Measurements from ENCODE around the gene RAD18.
A peak's percentile ranks its signal among the peaks of the same experiment; 100 is the strongest.

Gene RAD18

DNA sequence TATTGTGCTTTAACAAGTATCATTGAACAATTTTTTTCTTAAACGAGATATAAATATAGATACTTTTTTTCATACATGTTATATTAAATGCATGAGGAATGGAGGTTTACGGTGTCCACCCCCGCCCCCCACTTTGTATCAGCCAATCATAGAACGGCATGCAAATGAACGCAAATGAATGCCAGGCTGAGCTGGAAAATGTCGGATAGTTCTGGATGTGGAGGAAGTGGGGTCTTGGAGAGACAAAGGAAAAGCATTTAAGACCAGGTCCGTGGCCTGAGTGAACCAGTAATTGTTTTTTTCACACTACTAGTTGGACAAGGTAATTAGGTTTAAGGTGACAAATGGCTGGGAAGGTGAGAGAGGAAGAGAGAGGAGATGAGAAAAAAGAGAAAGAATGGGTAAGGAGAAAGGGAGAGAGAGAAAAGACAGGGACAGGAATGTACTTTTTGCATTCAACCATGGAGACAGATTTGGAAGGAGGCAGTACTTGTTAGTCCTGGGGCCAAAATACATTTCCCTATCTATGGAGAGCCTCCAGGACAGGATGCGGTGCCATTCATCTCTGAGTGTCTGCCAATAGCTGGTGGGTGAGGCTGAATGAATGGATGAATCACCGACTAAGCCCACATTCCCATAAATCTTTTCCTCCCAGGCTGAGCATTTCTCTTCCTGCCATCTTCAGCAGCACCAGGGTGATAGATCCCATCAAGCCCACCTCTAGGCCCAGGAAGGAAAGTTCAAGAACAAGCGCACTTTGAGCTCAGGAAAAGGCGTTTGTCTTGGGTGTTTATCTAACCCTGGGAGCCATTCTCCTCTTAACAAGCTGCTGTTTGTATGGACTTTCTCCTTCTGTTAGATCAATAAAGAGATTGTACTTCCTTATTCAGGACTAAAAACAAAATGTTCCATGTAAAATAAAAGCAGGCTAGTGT lies 1.4 kb upstream of the RAD18 start:
- DNase-seq, result no peak

DNA sequence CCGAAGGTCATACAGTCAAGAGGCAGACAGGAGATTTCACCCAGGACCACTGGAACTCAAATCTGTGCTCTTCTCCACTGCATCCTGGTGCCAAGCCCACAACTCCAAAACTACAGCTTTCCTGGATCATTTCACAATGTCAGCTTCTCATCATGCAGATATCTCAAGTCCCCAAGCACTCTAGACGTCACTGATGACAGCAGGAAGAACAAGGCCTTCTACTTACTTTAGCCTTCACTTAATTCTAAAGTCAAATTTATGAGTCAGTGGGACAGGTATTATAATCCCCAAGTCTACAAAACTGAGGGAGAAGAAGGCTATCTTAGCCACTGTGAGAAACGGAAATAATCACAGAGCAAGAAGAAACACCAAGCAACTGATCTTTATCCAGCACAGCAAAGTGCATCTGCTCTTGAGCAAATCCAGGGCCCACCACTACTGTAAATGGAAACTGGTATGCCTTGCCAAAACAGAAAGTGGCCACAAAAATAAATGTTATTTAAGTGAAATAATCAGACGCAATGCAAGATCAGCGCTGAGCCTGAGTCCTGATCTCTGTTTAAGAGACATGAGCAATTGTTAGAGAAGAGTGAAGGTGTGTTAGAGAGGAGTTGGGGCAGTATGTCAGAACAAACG lies 928 bp downstream of the RAD18 start:
- no peak for DNase-seq

DNA sequence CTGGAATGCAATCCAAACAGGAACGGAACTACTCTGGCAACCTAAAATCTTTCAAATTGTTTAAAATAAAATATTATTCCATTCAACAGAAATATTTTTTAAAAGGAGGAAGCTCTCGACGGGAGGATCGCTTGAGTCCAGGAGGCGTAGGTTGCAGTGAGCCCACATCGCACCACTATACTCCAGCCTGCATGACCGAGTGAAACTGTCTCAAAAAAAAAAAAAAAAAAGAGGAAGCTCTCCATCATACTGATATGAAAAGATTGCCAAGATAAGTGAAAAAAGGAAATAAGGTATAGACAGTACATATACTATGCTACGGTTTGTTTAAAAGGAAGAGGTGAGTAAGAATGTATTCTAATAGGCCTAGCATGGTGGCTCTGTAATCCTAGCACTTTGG lies 3.6 kb downstream of the RAD18 start:
- DNase-seq, result peak; percentile 65 to 74

DNA sequence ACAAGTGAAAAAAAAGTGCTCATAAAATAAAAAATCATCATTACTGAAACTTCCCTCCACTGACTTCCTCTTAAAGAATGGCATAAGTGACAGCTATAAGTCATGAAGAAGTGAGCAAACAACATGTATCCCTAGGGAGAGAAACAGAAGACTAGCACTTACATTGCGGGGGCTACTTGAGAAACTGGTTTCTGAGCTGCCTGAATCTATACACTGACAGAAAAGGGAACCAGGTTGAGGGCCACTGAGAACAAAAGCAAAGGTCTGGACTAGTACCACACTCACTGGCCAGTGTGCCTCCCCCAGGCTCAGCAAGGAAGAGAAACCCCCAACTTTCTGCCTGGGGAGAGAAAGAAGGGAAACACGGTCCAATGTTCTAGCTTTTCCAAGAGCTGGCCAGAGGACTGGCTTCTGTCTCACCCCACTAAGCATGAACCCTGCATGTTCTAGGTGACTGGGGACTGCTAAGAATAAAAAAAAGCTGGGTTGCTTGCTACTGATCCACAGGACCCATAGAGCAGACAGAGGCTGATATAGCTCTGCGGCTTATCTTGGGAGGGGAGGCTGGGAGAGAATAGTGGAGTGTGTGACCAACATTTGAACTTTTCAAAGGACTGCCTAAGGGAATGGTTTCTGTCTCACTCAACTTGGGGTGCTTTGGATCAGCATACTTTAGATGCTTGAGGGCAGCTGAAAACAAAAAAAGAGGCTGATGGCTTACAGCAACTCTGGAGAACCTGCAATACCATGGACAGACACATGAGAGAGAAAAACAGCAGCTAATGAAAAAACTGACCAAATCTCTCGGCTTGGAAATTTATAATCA lies 8.1 kb downstream of the RAD18 start:
- DNase-seq, result peak in 1 of 2 experiments; percentile 10

DNA sequence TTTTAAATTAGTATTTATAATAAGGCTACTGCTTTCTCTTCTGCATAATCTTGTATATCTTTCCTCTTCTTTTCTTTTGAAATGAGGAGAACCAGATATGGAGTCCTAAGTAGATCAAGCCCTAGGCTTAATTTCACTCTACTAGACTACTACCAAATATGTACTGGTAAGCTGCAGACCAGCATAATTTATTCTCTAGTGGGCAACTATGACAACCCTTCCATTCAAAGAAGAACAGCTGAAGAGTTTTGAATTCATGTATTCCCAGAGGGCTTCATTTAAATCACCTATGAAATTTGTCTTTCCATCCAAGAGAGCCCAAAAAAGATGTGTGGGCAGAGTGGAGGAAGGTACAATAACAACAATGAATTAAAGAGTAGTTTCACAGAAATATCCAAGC lies 10.0 kb downstream of the RAD18 start:
- no peak for DNase-seq

DNA sequence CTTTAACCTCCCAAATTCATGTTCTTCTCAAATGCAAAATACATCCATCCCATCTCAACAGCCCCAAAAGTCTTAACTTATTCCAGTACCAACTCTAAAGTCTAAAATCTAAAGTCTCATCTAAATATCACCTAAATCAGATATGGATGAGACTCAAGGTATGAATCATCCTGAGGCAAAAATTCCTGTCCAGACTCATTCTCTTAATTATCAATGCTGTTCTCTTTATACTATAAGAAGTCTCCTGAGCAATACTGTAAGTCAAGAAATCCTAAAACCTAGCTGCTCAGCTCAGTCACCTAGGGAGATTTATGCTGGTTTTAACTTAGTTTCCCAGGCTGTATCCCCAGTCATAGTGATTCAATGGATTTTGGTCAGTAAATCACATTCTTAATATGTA lies 11.1 kb downstream of the RAD18 start:
- DNase-seq, result no peak

DNA sequence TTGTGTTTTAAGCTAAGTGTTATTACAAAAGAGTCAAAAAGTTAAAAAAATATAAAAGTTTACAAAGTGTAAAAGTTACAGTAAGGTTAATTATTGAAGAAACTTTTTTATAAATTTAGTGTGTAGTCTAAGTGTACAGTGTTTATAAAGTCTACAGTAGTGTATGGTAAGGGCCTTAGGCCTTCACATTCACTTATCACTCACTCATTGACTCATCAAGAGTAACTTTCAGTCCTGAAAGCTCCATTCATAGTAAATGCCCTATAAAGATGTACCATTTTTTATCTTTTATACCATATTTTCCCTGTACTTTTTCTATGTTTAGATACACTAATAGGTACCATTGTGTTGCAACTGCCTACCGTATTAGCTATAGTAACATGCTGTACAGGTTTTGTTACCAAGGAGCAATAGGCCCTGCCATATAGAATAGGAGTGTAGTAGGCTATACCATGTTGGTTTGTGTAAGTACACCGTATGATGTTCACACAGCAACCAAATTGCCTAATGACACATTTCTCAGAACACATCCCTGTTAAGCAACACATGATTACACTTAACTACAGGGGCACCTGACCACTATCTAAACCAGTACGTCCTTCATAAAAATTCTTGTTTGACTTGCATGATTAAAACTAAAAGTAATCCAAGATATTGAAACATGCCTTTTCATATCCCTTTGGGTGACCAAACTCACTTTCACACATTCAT lies 17.2 kb downstream of the RAD18 start:
- peak in 1 of 2 experiments; percentile 25 for DNase-seq

DNA sequence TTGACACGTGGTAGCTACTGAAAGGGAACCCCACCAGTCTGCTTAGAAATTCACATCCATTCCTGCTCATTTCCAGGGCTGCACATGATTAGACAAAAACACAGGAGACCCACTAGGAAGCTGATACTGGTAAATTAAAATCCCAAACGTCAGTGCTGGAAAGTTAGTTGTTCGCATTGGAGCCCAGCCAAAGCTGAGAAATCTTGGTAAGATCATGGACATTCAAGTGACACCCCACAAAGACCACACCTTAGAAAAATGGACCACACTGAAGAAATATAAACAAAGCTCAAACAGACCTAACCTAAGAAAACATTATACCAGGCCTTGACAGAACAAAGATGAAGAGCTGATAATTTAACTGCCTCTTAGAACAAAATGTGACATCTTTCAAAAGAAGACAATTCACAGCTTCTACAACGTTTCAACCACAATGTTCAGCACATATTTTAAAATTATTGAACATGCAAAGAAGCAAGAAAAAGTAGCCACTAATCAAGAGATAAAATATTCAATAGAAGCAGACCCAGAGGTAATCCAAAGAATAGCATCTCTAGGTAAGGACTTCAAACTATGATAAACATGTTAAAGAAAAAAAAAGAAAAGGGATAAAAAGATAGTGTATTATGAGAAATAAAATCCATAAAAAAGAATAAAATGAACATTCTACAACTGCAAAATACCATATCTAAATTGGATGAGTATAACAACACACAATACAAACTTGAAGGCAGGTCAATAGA lies 20.4 kb downstream of the RAD18 start:
- DNase-seq, result no peak

DNA sequence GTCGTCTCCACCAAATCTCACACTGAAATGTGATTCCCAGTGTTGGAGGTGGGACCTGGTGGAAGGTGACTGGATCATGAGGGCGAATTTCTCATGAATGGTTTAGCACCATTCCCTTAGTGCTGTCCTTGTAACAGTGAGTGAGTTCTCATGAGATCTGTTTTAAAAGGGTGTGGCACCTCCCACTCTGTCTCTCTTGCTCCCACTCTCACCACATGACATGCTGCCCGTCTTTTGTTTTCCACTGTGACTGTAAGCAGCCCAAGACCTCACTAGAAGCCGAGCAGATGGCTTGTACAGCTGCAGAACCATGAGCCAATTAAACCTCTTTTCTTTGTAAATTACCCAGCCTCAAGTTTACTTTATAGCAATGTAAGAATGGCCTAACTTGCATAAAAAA lies 21.2 kb downstream of the RAD18 start:
- no peak for DNase-seq

DNA sequence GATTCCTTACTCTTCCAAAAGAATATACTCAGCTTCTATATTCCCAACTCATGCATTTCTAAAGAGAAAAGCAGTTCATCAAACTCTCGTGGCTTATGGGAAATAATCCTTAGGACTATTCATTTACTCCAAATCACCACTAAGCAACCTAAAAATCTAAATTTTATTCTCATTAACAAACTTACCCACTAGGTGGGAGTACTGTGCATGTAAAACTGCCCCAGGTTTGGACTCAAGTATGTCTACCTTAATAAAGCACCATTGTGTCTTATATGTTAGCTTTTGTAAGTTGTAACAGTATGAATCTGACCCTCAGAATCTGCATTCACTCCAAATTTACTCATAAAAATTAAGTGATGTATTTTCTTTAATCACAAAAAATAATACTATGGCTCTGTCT lies 25.3 kb downstream of the RAD18 start:
- DNase-seq, result peak in 1 of 2 experiments; percentile 18

DNA sequence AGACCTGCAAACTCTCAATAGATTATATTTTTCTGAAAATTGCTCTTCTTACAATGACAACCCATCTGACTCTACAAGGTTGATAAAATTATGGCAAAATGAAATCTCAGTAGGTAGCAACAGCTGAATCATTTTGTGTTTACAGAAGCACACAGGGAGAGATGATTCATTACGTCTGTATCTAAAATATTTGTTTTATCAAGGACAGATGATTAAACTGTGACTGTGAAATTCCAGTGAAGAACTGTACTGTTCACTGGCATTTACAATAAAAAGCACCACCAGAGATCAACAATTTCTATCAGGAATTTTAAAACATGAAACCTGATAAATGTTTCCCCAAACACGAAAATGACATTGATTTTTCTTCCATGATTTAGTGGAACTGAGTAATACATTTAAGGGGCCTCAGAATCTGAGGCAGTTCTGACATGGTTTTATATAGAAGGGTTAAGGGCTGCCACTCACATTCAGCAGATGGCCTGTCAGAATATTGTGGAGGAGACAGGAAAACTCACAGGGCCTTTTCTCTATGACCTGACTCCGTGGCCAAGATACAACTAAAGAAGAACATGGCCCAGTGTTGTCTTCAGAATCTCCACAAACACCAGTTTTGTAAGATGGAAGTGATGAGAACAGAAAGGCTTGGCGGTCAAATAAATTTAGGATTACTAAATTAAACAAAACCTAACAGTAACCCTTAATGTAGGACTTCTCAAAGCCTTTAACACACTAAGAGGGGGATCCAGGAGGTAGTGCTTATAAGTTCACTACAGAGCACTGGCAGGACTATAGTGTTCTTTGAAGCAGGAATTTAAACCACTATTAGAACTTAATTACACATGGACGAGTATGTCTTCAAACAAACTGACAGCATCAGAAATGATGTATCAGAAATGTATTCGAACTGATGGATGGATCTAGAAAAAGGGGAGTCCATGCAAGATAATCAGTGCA lies 25.9 kb downstream of the RAD18 start:
- no peak for DNase-seq

DNA sequence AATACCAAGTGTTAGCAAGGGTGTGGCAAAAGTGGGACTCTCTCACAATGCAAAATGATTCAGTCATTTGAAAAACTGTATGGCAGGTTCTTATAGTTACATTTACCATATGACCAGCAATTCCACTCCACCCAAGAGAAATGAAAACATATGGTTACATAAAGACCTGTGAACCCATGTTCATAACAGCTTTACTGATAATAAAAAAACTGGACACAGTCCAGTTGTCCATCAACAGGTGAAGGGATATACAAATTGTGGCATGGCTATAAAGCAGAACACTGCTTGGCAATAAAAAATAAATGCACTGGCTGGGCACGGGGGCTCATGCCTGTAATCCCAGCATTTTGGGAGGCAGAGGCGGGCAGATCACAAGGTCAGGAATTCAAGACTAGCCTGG lies 30.8 kb downstream of the RAD18 start:
- DNase-seq, result no peak

DNA sequence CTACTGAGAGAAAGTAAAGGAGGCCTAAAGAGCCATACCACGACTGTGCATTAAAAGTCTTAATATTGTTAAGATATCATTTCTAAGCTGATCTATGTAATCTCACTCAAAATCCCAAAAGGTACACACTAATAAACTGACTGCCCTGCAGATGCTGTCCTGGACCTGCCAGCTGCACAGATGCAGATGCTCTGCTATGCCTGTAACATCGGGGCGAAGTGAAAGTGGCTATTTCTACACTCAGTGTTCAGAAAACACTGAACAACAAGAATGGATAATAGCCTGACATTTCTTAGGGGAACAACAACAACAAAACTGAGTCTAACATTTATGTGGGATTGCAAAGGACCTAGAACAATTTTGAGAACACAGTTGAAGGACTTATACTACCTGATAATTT lies 31.9 kb downstream of the RAD18 start:
- DNase-seq, result no peak

DNA sequence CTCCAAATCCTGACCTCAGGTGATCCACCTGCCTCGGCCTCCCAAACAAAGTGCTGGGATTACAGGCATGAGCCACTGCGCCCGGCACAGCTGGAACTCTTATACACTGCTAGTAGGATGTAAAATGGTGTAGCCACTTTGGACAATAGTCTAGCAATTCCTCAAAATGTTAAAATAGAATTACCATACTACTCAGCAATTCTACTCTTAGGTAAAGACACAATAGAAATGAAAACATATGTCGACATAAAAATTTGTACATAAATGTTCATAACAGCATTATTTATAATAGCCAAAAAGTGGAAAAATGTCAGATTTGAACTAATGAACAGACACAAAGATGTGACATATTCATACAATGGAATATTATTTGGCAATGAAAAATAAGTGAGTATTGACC lies 33.4 kb downstream of the RAD18 start:
- no peak for DNase-seq

DNA sequence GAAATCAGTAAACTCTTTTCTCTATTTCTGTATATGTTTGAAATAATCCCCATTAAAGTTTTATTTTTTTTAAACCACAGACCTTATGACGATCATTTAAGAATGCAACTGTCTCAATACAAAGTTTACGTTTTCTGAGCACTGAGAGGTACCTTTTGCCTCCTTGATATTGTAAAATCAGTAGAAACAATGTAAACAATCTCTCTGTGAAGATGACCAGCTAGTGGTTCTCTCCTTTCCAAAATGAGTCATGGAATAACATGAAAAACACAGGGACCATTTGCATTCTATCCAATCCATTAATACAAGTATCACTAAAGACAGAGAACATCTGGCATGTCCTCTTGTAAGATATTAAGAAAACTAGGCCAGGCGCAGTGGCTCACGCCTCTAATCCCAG lies 48.8 kb downstream of the RAD18 start:
- no peak for DNase-seq

DNA sequence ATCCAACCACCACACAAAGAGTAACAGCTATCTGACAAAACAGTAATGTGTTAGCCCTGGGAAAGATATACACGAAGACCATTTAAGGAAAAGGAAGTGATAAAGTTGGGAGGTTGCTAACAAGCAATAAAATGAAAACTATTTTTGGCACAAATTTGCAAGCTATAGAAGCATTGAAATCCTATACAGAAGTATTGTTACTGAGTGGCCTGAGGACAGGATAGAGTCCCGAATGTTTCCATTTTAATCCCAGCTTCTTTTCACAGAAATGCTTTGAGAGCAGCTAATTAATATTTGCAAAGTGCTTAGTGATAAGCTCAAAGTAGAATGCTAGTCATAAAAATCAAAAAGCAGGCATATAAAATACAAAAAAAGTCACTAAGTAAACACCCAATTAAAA lies 51.5 kb downstream of the RAD18 start:
- no peak for DNase-seq

DNA sequence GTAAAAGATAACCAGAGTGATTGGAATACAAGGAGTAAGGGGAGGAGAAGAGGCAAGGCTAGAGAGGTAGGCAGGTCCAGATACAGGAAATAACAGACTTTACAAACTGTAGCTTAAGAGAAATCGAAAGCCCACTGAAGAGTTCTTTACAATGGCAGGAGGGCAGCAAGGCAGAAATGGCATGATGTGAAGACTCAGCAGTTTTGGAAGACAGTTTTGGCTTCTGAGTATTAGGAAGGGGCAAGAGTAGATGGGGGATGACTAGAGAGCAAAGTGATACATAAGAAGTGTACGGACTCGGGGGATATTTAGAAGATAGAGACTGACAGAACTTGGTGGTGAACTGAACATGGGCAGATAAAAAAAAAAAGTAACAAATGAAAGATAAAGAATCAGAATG lies 54.1 kb downstream of the RAD18 start:
- no peak for DNase-seq

DNA sequence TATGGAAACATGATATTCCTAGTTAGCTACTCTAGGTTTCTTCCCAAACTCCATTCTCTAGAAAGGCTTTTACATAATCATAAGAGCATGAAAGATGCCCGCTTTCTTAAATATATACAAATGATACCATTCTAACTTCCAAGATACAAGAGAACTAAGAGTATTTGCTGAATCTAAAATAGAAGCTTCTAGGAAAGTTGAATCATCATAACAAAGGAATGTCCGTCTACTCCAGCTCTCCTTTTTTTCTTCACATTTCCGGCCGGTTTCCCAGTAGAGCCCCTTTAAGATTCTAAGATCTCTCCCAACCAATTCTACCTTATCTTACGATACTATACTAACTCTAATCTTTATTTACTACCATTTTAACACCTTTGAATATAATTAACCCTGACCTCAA lies 60.1 kb downstream of the RAD18 start:
- no peak for DNase-seq

DNA sequence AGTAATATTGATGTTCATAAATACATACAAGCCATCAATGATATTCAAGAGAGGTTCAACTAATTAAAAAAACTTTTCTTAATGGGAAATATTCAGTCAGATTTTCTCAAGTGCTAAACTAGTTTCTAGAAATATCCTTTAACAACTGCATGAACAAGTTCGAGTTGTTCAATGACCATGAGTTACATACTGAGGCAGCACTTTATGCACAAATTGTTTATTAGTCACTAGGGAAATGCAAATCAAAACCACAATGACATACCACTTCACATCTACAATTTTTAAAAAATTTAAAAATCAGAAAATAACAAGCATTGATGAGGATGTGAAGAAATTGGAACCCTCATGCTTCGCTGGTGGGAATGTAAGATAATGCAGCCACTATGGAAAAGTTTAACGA lies 62.4 kb downstream of the RAD18 start:
- no peak for DNase-seq

DNA sequence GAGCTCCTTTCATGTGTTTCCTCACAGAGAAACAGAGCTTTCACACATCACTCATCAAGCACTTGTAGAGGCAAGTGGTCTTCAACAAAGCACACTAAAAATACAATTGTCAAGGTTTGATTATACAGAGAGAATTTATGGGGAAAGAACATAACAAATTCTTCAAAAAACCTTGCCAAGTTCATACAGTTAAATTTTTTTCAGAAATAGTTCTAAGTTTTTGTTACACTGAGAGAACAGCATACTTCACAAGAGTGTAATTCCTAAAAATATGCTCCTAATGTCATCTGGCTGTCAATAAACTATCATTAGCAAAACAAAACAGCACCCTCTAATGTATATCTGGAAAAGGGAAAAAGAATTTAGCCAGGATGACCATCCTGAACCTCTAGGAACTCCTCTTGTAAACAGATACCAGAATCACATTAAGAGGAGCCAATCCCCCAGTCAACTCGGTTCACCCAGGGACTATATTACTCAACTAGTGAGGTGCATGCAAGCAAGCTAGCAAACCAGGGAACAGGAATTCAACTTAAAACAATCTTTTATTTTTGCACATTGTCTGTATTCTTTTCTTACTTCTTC lies 63.3 kb downstream of the RAD18 start:
- no peak for DNase-seq

DNA sequence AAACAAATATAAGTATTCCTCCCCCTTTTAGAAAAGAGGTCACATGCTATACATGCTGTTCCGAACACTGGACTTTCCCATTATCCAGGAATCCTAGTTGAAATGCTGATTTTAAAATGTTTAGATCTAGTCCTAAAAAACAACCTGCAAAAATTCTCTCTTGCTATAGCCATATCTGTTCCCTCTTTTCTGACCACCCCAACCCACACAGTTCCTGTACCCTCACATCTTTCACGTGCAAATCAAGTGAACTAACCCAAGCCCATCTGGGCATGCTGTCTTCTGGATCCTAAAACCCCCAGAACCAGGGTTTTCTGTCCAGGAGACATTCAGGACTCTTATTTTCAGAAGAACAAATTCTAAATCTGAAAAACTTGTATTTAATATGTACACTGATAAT lies 67.4 kb downstream of the RAD18 start:
- no peak for DNase-seq

All from AML-193 (cell line).